HepG2 (cell line): ENCODE data around the gene GAS2. TPM values are rescaled to one million over a fixed set of nuclear protein-coding genes. Genes with fewer than 3 reads are reported as not detected.
A peak's percentile ranks its signal among the peaks of the same experiment; 100 is the strongest.

Experiments
- ADNP ChIP-seq: sonication (generic); formaldehyde crosslinking; IDR thresholded peaks from 2 replicates; pipeline ENCODE4 v1.4.0; 2020; ENCODE audit warnings: missing genetic modification reagents
- BCL6 ChIP-seq: IDR thresholded peaks from 2 replicates; pipeline ENCODE4 v1.6.1; 2016; ENCODE audit warnings: missing genetic modification reagents, missing compliant biosample characterization
- DMAP1 ChIP-seq: IDR thresholded peaks from 2 replicates; pipeline ENCODE4 v1.6.1; 2016
- HMGXB4 ChIP-seq, 2 experiments: sonication (generic) in 1 of 2; formaldehyde crosslinking in 1 of 2; IDR thresholded peaks; 2 replicates each; pipeline versions ENCODE4 v1.4.0 to v1.6.1; 2018 to 2020; ENCODE audit warnings: missing genetic modification reagents in 2 of 2, borderline replicate concordance in 1 of 2, low read depth in 1 of 2, mild to moderate bottlenecking in 1 of 2, missing biosample characterization in 1 of 2
- NCOA2 ChIP-seq: sonication (generic); formaldehyde crosslinking; IDR thresholded peaks from 2 replicates; pipeline ENCODE4 v1.8.0; 2022; ENCODE audit warnings: inconsistent platforms
- PLSCR1 ChIP-seq: sonication (generic); formaldehyde crosslinking; IDR thresholded peaks from 2 replicates; pipeline ENCODE4 v1.5.0; 2020; ENCODE audit warnings: missing genetic modification reagents, mild to moderate bottlenecking, borderline replicate concordance
- PRDM15 ChIP-seq: sonication (generic); formaldehyde crosslinking; IDR thresholded peaks from 2 replicates; pipeline ENCODE4 v1.4.0; 2020; ENCODE audit warnings: missing genetic modification reagents
- SIN3A ChIP-seq: IDR thresholded peaks from 2 replicates; pipeline ENCODE4 v1.6.1; 2011; ENCODE audit warnings: low read depth, mild to moderate bottlenecking, control low read depth, low read length, borderline replicate concordance
- SPEN ChIP-seq: sonication (generic); formaldehyde crosslinking; IDR thresholded peaks from 2 replicates; pipeline ENCODE4 v1.5.1; 2020; ENCODE audit warnings: low read depth, mild to moderate bottlenecking, missing genetic modification reagents
- TRAFD1 ChIP-seq: sonication (generic); formaldehyde crosslinking; IDR thresholded peaks from 2 replicates; pipeline ENCODE4 v1.5.1; 2020; ENCODE audit warnings: missing genetic modification reagents, mild to moderate bottlenecking, borderline replicate concordance
- TSC22D2 ChIP-seq: sonication (generic); formaldehyde crosslinking; IDR thresholded peaks from 2 replicates; pipeline ENCODE4 v1.5.1; 2020; ENCODE audit warnings: missing genetic modification reagents, mild to moderate bottlenecking, borderline replicate concordance
- ZFP62 ChIP-seq: sonication (generic); formaldehyde crosslinking; IDR thresholded peaks from 2 replicates; pipeline ENCODE4 v1.4.0; 2020; ENCODE audit warnings: missing genetic modification reagents
- ZKSCAN8 ChIP-seq: IDR thresholded peaks from 2 replicates; pipeline ENCODE4 v1.6.1; 2016; ENCODE audit warnings: borderline replicate concordance, missing genetic modification reagents, missing compliant biosample characterization
- ZNF354B ChIP-seq: sonication (generic); formaldehyde crosslinking; IDR thresholded peaks from 2 replicates; pipeline ENCODE4 v1.8.0; 2022; ENCODE audit warnings: mild to moderate bottlenecking, missing genetic modification reagents
- ZNF766 ChIP-seq: sonication (generic); formaldehyde crosslinking; IDR thresholded peaks from 2 replicates; pipeline ENCODE4 v1.5.0; 2020; ENCODE audit warnings: missing genetic modification reagents, borderline replicate concordance
- ZSCAN12 ChIP-seq: sonication (generic); formaldehyde crosslinking; IDR thresholded peaks from 2 replicates; pipeline ENCODE4 v1.9.0; 2021; ENCODE audit warnings: mild to moderate bottlenecking, missing genetic modification reagents
- ZSCAN21 ChIP-seq: sonication (generic); formaldehyde crosslinking; IDR thresholded peaks from 2 replicates; pipeline ENCODE4 v1.8.0; 2022; ENCODE audit warnings: mild to moderate bottlenecking, missing genetic modification reagents, moderate library complexity, borderline replicate concordance
- polyA plus RNA-seq, 8 experiments: library from polyadenylated mRNA; depleted of rRNA in 3 of 8; stranded (reverse) in 7 of 8; unstranded in 1 of 8; fragments of >200 nt; fragmentation: Illumina TruSeq in 4 of 8; extraction: Trizol in 4 of 8; gene quantifications; 2 replicates each; pipeline versions ENCODE4 v1.2.1 to v1.2.3, GENCODE V29; 2011 to 2016; ENCODE audit warnings: low read depth in 4 of 8, missing spikeins in 1 of 8, mixed read lengths in 1 of 8; ENCODE audit not compliant: insufficient read depth in 1 of 8
- total RNA-seq, 5 experiments: library from RNA; depleted of rRNA; stranded (reverse); fragments of >200 nt; fragmentation: Illumina TruSeq; extraction: Trizol; gene quantifications; 2 replicates each; pipeline ENCODE4 v1.2.3, GENCODE V29; 2016; ENCODE audit warnings: low read depth in 1 of 5
- TF ChIP-seq, protein P1 (sequence below): sonication (generic); formaldehyde crosslinking; IDR thresholded peaks from 2 replicates; pipeline ENCODE4 v1.4.0; 2020; ENCODE audit warnings: missing genetic modification reagents, borderline replicate concordance

GAS2 gene
- total and polyA plus RNA-seq, 2 of the 13 experiments (the other 11 are each of a cell fraction or from before 2014, with no cell fraction given), result 26.0 to 85.1 TPM

GRCh38 chr11:22634897-22635629, 31.3 kb upstream of the GAS2 start (continued):
- peak; percentile 37 to 55; a peak in 2 of 4 replicates for TF ChIP-seq HMGXB4 (CRISPR knock-in tag; IDR thresholded peaks at IDR 0.05; ENCODE audit: borderline replicate concordance in 1 of 2, low read depth in 1 of 2)
- no peak; the same call in 1 of the 2 replicates for TF ChIP-seq SPEN (CRISPR knock-in tag)
- no peak for TF ChIP-seq ZNF354B (CRISPR knock-in tag)
- TF ChIP-seq ZSCAN21, result no peak
- TF ChIP-seq PRDM15 (CRISPR knock-in tag), result no peak
- no peak for TF ChIP-seq BCL6 (CRISPR knock-in tag)
- TF ChIP-seq ZKSCAN8 (CRISPR knock-in tag), result no peak
- TF ChIP-seq SIN3A, result no peak
- TF ChIP-seq ZSCAN12, result no peak
- peak; percentile 67; the same call in 1 of the 2 replicates for TF ChIP-seq NCOA2 (CRISPR knock-in tag)
- 0 out of 2 replicates have a peak, but pooled peaks have one; percentile 24 for TF ChIP-seq ZNF766 (CRISPR knock-in tag)
- peak; percentile 88 for TF ChIP-seq DMAP1
- no peak for TF ChIP-seq ADNP
- TF ChIP-seq, protein P1, sequence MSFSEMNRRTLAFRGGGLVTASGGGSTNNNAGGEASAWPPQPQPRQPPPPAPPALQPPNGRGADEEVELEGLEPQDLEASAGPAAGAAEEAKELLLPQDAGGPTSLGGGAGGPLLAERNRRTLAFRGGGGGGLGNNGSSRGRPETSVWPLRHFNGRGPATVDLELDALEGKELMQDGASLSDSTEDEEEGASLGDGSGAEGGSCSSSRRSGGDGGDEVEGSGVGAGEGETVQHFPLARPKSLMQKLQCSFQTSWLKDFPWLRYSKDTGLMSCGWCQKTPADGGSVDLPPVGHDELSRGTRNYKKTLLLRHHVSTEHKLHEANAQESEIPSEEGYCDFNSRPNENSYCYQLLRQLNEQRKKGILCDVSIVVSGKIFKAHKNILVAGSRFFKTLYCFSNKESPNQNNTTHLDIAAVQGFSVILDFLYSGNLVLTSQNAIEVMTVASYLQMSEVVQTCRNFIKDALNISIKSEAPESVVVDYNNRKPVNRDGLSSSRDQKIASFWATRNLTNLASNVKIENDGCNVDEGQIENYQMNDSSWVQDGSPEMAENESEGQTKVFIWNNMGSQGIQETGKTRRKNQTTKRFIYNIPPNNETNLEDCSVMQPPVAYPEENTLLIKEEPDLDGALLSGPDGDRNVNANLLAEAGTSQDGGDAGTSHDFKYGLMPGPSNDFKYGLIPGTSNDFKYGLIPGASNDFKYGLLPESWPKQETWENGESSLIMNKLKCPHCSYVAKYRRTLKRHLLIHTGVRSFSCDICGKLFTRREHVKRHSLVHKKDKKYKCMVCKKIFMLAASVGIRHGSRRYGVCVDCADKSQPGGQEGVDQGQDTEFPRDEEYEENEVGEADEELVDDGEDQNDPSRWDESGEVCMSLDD, result no peak
- no peak for TF ChIP-seq ZFP62
- no peak; the same call in 1 of the 2 replicates for TF ChIP-seq TSC22D2 (CRISPR knock-in tag)
- TF ChIP-seq PLSCR1 (CRISPR knock-in tag), result no peak
- TF ChIP-seq TRAFD1 (CRISPR knock-in tag), result no peak
